ENCODE measurements around the gene CFAP52. TPM values are rescaled to one million over a fixed set of nuclear protein-coding genes. Genes with fewer than 3 reads are reported as not detected.
"Not testable (repeated sequence)": the region's sequence is repeated elsewhere in the genome, so short reads cannot be mapped to it uniquely, and the experiment has no call there.

Gene CFAP52
- total RNA-seq, 1 experiment from 2014 or later = not detected

DNA sequence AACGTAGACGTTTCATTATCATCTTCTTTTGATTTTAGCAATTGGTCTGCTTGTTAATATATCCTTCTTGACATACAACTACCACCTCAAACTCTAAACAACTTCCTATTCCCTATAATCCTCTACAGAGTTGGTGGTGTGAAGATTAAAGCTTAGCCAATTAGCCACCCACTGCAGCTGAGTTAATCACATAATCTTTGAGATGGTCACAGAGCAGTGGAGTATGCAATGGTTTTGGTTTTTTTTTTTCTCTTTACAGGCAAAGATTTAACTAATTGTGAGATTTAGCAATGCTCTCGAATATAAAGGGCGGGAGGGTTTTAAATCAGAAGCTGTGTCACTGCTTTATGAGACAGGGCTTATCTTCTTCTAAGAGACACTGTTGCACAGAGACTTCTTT lies 37.8 kb upstream of the CFAP52 start:
- Histone ChIP-seq H3K27me3 (ENCODE audit: low read length) (no peaks in the 10 kb centered on the region), H3K79me2 (ENCODE audit: low read length) (no peaks in the 10 kb centered on the region), H3K36me3 (ENCODE audit: insufficient read depth, low read length) (no peaks in the 10 kb centered on the region), H3K9ac (ENCODE audit: low read length) (no peak overlapping the region), H3K9me2 (replicated peaks; ENCODE audit: insufficient read depth, low read length) (no peaks in the 10 kb centered on the region), H3K27ac (ENCODE audit: low read length) (no peak overlapping the region), H3K9me3 (ENCODE audit: low read length) (no peaks in the 10 kb centered on the region), H2AFZ (ENCODE audit: low read length) (no peak overlapping the region), H3K4me3 (ENCODE audit: low read length) (no peak overlapping the region), H3K4me2 (ENCODE audit: low read depth, low read length, poor library complexity, severe bottlenecking) (no peak overlapping the region), H3K4me1 (ENCODE audit: low read length) (no peaks in the 10 kb centered on the region), H4K20me1 (ENCODE audit: insufficient read depth, low read depth, low read length) (no peaks in the 10 kb centered on the region; the same call in 1 of the 2 replicates)
- no peak for DNase-seq

DNA sequence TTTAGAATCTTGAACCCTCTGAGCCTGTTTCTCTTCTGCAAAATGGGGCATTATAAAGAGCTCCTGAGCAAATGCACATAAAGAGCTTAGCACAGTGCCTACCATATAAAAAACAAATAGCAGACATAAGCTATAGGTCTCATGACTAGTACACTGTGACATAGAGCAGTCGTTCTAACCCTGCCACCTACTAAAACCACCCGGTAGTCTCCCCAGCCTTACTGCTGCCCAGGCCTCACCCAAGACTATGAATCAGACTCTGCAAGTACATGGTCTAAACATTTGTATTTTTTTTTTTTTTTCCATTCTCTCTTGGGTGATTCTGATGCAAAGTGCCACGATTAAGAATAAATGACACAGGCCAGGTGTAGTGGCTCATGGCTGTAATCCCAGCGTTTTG lies 34.7 kb upstream of the CFAP52 start:
- no peak for DNase-seq
- Histone ChIP-seq H3K9me3 (ENCODE audit: low read length) (no peaks in the 10 kb centered on the region), H3K79me2 (ENCODE audit: low read length) (no peaks in the 10 kb centered on the region), H3K9me2 (replicated peaks; ENCODE audit: insufficient read depth, low read length) (no peaks in the 10 kb centered on the region), H3K27ac (ENCODE audit: low read length) (no peak overlapping the region), H3K4me3 (ENCODE audit: low read length) (no peak overlapping the region), H2AFZ (ENCODE audit: low read length) (no peak overlapping the region), H3K4me1 (ENCODE audit: low read length) (no peaks in the 10 kb centered on the region), H3K4me2 (ENCODE audit: low read depth, low read length, poor library complexity, severe bottlenecking) (no peak overlapping the region), H4K20me1 (ENCODE audit: insufficient read depth, low read depth, low read length) (no peaks in the 10 kb centered on the region; the same call in 1 of the 2 replicates), H3K9ac (ENCODE audit: low read length) (no peak overlapping the region), H3K36me3 (ENCODE audit: insufficient read depth, low read length) (no peaks in the 10 kb centered on the region), H3K27me3 (ENCODE audit: low read length) (no peaks in the 10 kb centered on the region)

DNA sequence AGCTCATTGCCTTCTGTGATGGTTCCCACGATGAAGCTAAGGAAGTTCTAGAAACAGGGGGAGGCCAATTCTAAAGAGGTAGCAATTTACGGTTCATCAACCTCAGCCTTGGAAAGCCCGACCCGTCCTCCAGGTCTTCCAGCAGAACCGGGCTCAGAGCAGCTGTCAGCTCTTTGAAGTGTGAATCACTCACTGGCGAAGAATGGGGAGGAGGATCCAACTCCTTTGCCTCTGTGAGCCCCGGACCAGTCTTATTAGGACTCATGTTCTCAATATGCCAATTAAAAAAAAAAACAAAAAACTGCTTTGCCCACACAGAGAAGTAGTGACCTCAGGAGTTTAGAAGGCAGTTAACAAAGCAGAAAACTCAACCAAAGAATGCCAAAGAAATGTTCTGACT lies 32.2 kb upstream of the CFAP52 start:
- Histone ChIP-seq H3K36me3 (ENCODE audit: insufficient read depth, low read length) (no peaks in the 10 kb centered on the region), H2AFZ (ENCODE audit: low read length) (no peak overlapping the region), H4K20me1 (ENCODE audit: insufficient read depth, low read depth, low read length) (no peaks in the 10 kb centered on the region; the same call in 1 of the 2 replicates), H3K27me3 (ENCODE audit: low read length) (no peaks in the 10 kb centered on the region), H3K9me3 (ENCODE audit: low read length) (no peaks in the 10 kb centered on the region), H3K4me1 (ENCODE audit: low read length) (no peaks in the 10 kb centered on the region), H3K4me3 (ENCODE audit: low read length) (no peak overlapping the region), H3K79me2 (ENCODE audit: low read length) (no peaks in the 10 kb centered on the region), H3K4me2 (ENCODE audit: low read depth, low read length, poor library complexity, severe bottlenecking) (no peak overlapping the region), H3K27ac (ENCODE audit: low read length) (no peak overlapping the region), H3K9ac (ENCODE audit: low read length) (no peak overlapping the region), H3K9me2 (replicated peaks; ENCODE audit: insufficient read depth, low read length) (no peaks in the 10 kb centered on the region)
- DNase-seq = no peak

DNA sequence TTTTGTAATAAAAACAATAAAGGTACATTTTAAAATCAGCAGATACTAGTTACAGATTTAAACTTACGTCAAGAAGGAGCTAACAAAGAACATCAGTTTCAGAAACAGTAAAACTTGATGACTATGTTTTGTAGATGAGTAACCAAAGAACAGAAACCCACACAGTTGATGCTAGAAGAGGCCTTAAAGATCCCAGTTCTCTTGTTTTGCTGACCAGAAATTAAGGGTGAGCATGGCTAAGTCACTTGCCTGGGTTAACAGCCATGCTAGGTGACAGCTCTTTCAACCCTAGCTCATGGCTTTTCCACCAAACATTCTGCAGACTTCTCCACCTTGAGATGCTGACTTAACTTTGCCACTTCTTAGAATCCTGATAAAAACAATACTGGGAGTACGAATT lies 27.2 kb upstream of the CFAP52 start:
- Histone ChIP-seq H3K9me2 (replicated peaks; ENCODE audit: insufficient read depth, low read length) (no peaks in the 10 kb centered on the region), H3K4me3 (ENCODE audit: low read length) (no peak overlapping the region), H3K9ac (ENCODE audit: low read length) (no peak overlapping the region), H4K20me1 (ENCODE audit: insufficient read depth, low read depth, low read length) (no peaks in the 10 kb centered on the region), H3K27ac (ENCODE audit: low read length) (no peak overlapping the region), H3K4me2 (ENCODE audit: low read depth, low read length, poor library complexity, severe bottlenecking) (no peak overlapping the region), H3K27me3 (ENCODE audit: low read length) (no peaks in the 10 kb centered on the region), H2AFZ (ENCODE audit: low read length) (no peak overlapping the region), H3K79me2 (ENCODE audit: low read length) (no peaks in the 10 kb centered on the region), H3K4me1 (ENCODE audit: low read length) (no peaks in the 10 kb centered on the region), H3K36me3 (ENCODE audit: insufficient read depth, low read length) (no peaks in the 10 kb centered on the region), H3K9me3 (ENCODE audit: low read length) (no peaks in the 10 kb centered on the region)
- no peak for DNase-seq

DNA sequence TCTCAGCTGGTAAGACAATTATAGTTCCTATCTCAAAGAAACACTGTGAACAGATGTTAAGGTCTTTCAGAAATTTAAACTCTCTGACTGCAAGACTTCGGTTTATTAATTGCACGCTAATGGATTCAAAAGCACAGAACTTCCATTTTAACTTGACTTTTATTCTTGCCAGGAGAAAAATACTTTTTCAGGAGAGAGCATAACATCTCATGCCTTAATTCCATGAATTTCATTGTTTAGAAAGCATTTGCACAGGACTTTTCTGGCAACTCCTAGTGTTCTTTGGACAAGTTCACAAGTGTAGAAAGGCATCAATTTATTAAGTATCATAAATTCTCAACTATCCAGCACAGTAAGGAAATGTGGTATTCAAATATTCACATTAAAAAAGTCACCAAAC lies 23.3 kb upstream of the CFAP52 start:
- Histone ChIP-seq H3K36me3 (ENCODE audit: insufficient read depth, low read length) (no peaks in the 10 kb centered on the region), H3K27ac (ENCODE audit: low read length) (no peak overlapping the region)
- DNase-seq = no peak

DNA sequence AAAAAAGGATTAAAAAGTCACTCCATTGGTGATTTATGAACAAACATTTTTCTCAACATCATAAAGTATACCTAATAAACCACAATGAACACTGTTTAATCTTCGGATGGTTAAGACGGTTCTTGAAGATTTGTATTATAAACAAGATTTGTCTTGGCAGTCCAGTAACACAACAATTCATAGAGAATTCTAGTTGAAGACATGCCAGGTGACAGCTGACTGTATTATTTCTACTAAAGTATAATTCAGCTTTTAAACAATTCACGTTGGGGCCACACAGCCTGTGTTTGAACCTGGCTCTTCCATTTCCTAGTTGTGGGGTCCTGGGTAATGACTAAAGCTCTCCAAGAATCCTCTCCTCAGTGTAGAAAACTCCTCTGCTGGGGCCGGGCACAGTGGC lies 22.8 kb upstream of the CFAP52 start:
- H3K9me3 ChIP-seq (ENCODE audit: low read length) = no peaks in the 10 kb centered on the region
- H3K79me2 ChIP-seq (ENCODE audit: low read length) = peaks cover 4% of the 10 kb centered on the region; the same call in 1 of the 2 replicates
- no peaks in the 10 kb centered on the region for H4K20me1 ChIP-seq (ENCODE audit: insufficient read depth, low read depth, low read length)
- no peak overlapping the region for H3K9ac ChIP-seq (ENCODE audit: low read length)
- H3K4me3 ChIP-seq (ENCODE audit: low read length) = no peak overlapping the region
- H3K9me2 ChIP-seq (replicated peaks; ENCODE audit: insufficient read depth, low read length) = no peaks in the 10 kb centered on the region
- H3K4me1 ChIP-seq (ENCODE audit: low read length) = no peaks in the 10 kb centered on the region
- no peak overlapping the region for H3K27ac ChIP-seq (ENCODE audit: low read length)
- no peak for DNase-seq
- H3K4me2 ChIP-seq (ENCODE audit: low read depth, low read length, poor library complexity, severe bottlenecking) = no peak overlapping the region
- no peaks in the 10 kb centered on the region for H3K27me3 ChIP-seq (ENCODE audit: low read length)
- H3K36me3 ChIP-seq (ENCODE audit: insufficient read depth, low read length) = no peaks in the 10 kb centered on the region
- H2AFZ ChIP-seq (ENCODE audit: low read length) = no peak overlapping the region

More for the DNA sequence above, 23.3 kb upstream of the CFAP52 start:
- H3K4me2 ChIP-seq (ENCODE audit: low read depth, low read length, poor library complexity, severe bottlenecking) = no peak overlapping the region
- H3K9me3 ChIP-seq (ENCODE audit: low read length) = no peaks in the 10 kb centered on the region
- H3K27me3 ChIP-seq (ENCODE audit: low read length) = no peaks in the 10 kb centered on the region
- H3K9ac ChIP-seq (ENCODE audit: low read length) = no peak overlapping the region
- H3K79me2 ChIP-seq (ENCODE audit: low read length) = 0 out of 2 replicates have a peak, but pooled peaks cover 4% of the 10 kb centered on the region
- H2AFZ ChIP-seq (ENCODE audit: low read length) = no peak overlapping the region
- H3K9me2 ChIP-seq (replicated peaks; ENCODE audit: insufficient read depth, low read length) = no peaks in the 10 kb centered on the region
- H4K20me1 ChIP-seq (ENCODE audit: insufficient read depth, low read depth, low read length) = no peaks in the 10 kb centered on the region
- H3K4me3 ChIP-seq (ENCODE audit: low read length) = no peak overlapping the region
- no peaks in the 10 kb centered on the region for H3K4me1 ChIP-seq (ENCODE audit: low read length)

DNA sequence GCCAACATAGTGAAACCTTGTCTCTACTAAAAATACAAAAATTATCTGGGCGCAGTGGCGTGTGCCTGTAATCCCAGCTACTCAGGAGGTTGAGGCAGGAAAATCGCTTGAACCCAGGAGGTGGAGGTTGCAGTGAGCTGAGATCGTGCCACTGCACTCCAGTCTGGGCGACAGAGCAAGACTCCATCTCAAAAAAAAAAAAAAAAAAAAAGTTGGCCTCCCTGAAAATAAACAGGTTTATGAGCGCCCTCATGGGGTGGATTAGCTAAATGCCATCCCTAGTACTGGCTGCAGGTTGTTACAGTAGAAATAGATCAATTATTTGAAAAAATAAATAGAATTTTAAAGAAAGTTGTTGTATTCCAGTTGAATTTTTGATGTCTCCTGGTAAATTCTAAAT lies 21.7 kb upstream of the CFAP52 start:
- peak; percentile 90 for DNase-seq
- H2AFZ ChIP-seq (ENCODE audit: low read length); H3K27me3 ChIP-seq (ENCODE audit: low read length); H3K9me2 ChIP-seq (replicated peaks; ENCODE audit: insufficient read depth, low read length); H3K4me3 ChIP-seq (ENCODE audit: low read length); H3K9ac ChIP-seq (ENCODE audit: low read length); H3K4me1 ChIP-seq (ENCODE audit: low read length); H3K27ac ChIP-seq (ENCODE audit: low read length); H3K4me2 ChIP-seq (ENCODE audit: low read depth, low read length, poor library complexity, severe bottlenecking); H3K9me3 ChIP-seq (ENCODE audit: low read length); H4K20me1 ChIP-seq (ENCODE audit: insufficient read depth, low read depth, low read length); H3K36me3 ChIP-seq (ENCODE audit: insufficient read depth, low read length); H3K79me2 ChIP-seq (ENCODE audit: low read length): not testable (repeated sequence)

DNA sequence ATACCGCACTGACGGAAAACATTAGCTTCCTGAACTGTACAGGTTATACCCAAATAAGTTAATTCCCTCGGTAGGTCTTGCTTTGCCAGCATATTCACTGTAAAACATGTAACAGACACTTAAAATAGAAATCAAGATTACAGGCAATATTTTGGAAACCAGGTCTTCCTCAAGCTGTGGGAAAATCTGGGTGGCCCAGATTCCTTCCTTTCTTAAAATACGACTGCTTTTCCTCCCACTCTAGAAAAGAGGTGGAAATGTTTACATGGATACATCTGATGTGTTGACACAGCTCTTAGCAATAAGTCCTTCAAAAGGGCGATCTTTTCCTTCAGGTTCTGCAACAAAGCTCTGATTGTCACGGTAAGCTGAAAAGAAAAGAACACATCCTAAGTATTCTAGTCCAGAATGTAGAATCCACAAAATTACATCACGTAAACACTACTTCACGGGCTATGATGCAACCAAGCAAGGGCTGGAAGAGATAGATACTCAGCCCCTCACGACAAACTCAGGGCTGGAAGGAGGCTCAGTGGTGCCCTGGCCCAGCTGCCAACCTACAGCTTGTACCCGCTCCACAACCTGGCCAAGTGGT lies 19.2 kb upstream of the CFAP52 start:
- Histone ChIP-seq H3K9me3 (ENCODE audit: low read length) (no peaks in the 10 kb centered on the region), H3K4me1 (ENCODE audit: low read length) (no peaks in the 10 kb centered on the region), H3K9ac (ENCODE audit: low read length) (no peak overlapping the region), H2AFZ (ENCODE audit: low read length) (no peak overlapping the region), H3K36me3 (ENCODE audit: insufficient read depth, low read length) (no peaks in the 10 kb centered on the region), H3K27ac (ENCODE audit: low read length) (no peak overlapping the region), H3K9me2 (replicated peaks; ENCODE audit: insufficient read depth, low read length) (no peaks in the 10 kb centered on the region), H3K4me2 (ENCODE audit: low read depth, low read length, poor library complexity, severe bottlenecking) (no peak overlapping the region), H3K27me3 (ENCODE audit: low read length) (no peaks in the 10 kb centered on the region), H3K4me3 (ENCODE audit: low read length) (no peak overlapping the region), H4K20me1 (ENCODE audit: insufficient read depth, low read depth, low read length) (no peaks in the 10 kb centered on the region), H3K79me2 (ENCODE audit: low read length) (peaks cover 17% of the 10 kb centered on the region)
- no peak for DNase-seq

DNA sequence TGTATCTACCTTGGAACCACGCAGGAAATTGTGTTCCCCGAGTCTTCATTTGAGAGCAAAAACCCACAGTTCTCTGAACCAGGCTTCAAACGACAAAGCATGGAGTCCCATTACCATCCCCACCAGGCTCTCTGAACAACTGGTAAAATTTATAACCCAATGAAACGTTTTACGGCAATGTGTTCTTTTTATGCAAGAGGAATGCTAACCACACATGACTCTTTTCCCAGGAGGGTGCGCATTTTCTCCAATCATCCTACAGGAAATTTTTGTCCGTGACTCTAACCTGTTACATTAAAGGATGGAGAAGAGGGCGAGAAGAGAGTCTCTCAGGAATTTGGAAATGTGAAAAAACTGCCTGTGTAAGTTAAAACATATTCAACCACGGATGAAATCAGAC lies 18.6 kb upstream of the CFAP52 start:
- Histone ChIP-seq H3K36me3 (ENCODE audit: insufficient read depth, low read length) (no peaks in the 10 kb centered on the region), H4K20me1 (ENCODE audit: insufficient read depth, low read depth, low read length) (no peaks in the 10 kb centered on the region), H3K9ac (ENCODE audit: low read length) (no peak overlapping the region), H3K79me2 (ENCODE audit: low read length) (peaks cover 20% of the 10 kb centered on the region), H2AFZ (ENCODE audit: low read length) (no peak overlapping the region), H3K4me2 (ENCODE audit: low read depth, low read length, poor library complexity, severe bottlenecking) (no peak overlapping the region), H3K27me3 (ENCODE audit: low read length) (no peaks in the 10 kb centered on the region), H3K9me2 (replicated peaks; ENCODE audit: insufficient read depth, low read length) (no peaks in the 10 kb centered on the region), H3K4me1 (ENCODE audit: low read length) (no peaks in the 10 kb centered on the region), H3K4me3 (ENCODE audit: low read length) (no peak overlapping the region), H3K27ac (ENCODE audit: low read length) (no peak overlapping the region), H3K9me3 (ENCODE audit: low read length) (no peaks in the 10 kb centered on the region)
- no peak for DNase-seq

Measured in Karpas-422 (cell line).